GM19467 (cell line): ENCODE data around the gene TSPO.

ENCODE experiments used
- ATAC-seq: cut with Tn5 transposase; IDR thresholded peaks from one replicate; pipeline ENCODE4 v1.9.1; 2021; ENCODE audit warnings: mild to moderate bottlenecking, moderate library complexity; ENCODE audit not compliant: unreplicated experiment

TSPO gene

DNA sequence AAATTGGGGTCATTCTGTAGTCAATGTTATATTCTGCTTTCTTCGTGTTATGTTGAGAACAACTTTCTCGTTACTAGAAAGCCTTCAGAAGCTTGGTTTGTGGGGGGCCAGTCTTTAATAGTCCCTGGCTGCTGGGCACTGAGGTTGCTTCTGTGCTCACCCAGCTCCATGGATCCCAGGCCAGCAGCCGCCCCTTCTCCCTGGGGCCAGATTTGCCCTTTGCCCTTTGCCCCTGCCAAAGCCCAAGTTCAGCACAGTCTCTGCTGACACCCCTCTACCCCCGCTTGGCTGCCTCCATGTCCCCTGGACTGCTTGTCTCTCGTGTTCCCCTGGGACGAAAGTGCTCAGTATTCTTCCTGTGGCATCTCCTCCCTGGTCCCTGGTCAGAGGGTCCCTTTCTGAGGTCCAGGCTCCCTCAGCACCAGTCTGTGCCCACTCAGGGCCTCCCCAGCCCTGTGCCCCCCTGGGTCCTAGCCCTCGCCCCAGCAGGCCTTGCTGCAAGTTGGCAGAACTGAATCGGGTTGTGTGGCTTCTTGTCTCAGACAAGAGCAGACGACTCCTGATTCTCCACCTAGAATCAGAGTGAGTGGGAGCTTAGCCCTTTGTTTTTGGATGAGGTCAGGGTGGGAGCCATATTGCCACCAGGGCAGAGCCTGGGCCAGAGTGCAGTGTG, 6.7 kb downstream of the TSPO start:
- ATAC-seq = no peak

DNA sequence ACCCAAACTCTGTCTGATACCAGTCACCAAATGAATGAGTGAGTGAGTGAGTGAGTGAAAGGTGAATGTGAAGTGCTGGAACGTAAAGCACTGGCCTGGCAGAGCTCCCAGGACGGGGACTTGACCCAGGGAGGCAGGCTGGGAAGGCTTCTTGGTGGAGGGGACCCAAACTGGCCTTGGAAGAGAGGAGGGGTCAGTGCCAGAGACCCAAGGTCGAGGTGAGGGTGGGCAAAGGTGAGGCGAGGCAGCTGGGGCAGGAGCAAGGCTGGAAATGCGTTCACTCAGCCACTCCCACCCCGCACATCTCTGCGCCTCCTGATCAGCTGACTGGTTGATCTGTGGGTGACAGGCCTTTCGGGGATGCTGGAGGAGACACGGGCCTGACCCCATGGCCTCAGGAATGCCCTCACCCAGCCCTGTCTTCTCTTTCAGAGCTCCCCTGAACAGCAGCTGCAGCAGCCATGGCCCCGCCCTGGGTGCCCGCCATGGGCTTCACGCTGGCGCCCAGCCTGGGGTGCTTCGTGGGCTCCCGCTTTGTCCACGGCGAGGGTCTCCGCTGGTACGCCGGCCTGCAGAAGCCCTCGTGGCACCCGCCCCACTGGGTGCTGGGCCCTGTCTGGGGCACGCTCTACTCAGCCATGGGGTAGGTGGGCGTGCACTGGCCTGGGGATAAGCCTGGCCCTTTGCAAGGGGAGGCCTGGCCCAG, 7.6 kb downstream of the TSPO start:
- ATAC-seq = no peak

DNA sequence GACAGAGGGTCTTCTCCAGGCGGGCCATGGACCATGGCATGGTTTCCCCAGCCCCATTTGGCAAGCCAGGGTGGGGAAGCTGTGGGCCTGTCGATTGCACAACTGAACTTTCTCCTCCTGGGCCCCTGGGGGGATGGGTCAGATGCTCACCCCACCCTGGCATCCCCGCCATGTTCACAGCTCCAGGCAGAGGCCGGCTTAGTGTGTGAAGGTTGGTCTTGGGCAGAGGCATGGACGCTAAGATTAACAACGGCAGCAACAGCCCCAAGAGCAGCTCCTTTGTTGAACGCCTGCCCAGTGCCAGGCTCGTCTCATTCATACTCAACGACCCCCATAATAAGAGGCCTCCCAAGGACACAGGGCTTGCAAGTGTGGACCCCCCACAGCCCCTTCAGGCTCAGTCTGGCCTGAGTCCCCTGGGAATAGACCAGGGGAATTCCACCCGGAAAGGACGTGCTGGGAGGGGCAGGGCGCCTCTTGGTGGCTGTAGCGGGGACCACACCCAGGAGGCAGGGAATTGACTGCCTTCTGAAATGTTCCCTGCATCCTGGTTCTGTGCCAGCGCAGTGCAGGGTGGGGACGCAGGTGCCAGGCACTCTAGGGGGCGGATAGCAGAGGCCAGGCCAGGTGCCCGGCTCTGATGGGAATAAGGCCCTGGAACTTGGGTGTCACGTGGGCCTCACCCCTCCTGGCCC, 8.3 kb downstream of the TSPO start:
- ATAC-seq = no peak

DNA sequence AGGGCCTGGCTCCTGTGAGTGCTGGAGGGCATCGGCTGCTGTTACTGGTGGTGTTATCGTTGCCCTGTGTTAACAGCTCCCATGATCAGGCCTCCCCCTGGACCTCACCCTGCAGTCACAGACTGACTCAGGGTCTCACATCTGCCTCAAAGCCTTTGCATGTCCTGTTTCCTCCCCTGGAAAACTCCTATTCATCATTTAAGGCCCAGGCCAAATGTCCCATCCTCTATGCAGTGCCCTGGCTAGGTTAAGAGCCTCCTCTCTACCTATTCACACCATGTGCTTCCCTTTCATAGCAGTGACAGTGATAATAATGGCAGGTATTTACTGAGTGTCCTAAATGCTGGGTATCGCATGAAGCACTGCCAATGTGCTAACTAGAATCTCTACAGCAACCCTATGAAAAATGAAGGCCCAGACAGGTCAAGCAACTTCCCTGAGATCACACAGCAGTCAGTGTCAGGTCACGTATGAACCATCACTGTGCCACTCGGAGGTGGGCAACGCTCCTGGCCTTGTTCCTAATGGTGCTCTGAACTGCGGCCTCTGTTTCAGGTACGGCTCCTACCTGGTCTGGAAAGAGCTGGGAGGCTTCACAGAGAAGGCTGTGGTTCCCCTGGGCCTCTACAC, 9.3 kb downstream of the TSPO start:
- ATAC-seq = no peak

DNA sequence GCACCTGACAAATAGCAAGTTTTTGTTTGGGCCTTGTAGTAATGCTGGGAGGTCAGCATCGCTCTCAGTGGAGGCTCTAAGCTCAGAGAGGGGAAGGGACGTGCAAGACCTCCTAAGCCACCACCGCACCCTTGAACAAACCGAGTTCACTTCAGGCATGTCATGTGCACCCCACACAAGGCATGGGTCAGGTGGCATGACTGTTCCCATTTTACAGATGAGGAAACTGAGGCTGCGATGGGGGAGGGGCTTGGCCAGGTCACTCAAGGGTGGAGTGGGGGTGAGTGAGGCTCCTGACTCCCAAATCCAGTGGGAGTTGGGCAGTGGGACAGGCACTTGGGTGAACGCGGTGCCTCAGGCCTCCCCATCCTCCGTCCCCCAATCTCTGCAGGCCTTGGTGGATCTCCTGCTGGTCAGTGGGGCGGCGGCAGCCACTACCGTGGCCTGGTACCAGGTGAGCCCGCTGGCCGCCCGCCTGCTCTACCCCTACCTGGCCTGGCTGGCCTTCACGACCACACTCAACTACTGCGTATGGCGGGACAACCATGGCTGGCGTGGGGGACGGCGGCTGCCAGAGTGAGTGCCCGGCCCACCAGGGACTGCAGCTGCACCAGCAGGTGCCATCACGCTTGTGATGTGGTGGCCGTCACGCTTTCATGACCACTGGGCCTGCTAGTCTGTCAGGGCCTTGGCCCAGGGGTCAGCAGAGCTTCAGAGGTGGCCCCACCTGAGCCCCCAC, 11.2 kb downstream of the TSPO start:
- no peak for ATAC-seq

DNA sequence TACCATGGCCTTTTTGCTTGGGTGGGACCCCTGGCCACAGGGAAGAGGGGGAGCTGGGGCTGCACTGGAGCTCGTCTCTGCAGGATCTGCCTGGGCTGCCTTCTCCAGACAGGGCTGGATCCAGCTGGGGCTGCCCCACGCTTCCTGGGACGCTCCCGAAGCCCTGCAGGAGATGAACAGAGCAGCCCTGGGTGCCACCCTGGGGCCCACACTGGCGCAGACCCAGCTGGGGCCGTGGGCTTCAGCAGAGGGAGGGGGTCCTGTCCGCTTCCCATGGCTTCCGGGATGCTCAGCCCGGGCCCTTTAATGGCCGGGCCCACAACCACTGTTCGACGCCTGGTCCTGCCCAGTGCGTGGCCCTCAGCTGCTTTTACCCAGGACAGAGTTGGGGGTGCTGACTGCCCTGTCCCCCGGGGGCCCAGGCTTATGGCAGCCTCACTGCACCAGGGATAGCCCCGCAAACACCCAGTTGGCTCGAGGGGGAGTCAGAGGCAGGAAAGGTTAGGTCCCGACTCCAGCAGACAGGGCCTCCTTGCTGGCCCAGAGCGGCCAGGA, 12.0 kb downstream of the TSPO start:
- no peak for ATAC-seq

DNA sequence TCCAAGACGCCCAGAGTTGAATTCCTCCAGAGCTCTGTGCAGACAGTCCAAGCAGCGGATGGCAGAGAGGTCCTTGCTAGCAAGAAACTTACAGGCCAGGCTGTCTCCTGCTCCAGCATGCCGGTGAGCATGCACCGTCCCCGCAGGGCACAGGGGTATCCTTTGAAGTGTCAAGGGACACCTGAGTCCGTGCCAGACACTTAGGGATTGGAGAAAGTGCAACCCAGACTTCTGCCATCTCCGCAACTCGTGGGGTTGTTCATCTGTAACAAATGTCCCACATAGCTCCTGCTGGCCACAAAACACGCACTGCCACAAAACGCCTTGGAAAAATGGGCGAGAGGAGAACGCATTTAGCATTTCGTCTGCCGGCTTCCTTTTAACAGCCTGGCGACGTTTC, 13.3 kb downstream of the TSPO start:
- ATAC-seq = no peak

DNA sequence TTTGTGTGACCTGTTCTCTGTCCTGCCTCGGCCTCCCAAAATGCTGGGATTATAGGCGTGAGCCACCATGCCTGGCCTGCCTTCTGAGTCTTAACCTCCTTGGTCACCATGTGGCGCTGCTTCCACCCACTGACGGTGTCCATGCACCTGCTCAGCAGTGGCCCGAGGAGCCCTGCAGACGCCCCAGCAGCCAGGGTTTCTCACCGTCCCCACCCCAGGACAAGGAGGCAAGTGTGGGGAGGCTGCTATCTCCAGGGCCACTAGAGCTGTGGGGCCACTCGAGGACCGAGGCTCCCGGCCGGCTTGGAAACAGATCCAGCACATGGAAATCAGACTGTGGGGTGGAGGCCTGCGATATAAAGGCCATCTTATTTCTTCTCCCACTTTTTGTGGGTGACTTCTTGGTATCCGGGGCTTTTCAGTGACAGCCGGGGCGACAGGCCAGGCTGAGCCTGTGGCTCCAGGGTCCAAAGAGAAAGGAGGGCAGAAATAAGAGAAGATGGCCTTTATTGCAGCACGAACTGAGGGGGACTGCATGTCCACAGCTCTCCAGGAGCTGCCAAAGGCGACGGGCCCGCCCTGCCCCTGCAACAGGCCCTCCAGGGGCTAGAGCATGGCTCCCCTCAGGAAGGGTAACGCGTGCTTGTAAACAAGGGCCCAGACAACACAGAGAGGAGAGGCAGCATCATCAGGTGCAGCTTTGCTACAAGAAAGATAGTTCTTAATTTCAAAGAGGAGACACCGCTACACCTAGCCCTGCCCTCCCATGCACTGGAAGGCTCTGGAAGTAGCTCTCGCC, 15.0 kb downstream of the TSPO start:
- ATAC-seq = no peak

DNA sequence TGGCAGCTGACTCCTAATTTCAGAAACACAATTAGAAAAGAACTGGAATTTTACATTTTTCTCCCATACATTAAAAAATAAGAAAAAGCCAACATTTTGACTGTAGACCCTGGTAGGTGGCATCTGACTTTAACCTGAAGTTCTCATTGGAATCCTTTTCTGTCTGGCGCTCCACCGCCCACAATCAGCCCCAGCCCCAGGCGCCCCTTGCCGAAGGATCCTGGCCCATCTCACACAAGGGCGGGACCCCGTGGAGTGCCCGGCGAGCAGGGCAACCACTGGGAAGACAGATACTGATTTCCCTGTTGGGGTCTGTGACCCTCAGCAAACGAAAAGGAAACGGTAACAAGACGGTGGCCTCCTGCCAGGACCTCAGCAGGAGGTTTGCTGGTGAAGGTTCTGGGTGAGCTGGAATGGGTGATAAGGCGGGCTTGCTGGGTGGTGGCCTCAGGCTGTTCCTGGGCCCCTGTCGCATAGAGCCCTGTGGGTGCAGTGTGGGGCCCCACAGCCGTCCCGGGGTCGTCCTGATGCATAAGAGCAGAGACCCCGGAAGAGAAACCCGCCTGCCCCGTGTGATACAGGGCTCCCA, 15.7 kb downstream of the TSPO start:
- ATAC-seq = no peak

DNA sequence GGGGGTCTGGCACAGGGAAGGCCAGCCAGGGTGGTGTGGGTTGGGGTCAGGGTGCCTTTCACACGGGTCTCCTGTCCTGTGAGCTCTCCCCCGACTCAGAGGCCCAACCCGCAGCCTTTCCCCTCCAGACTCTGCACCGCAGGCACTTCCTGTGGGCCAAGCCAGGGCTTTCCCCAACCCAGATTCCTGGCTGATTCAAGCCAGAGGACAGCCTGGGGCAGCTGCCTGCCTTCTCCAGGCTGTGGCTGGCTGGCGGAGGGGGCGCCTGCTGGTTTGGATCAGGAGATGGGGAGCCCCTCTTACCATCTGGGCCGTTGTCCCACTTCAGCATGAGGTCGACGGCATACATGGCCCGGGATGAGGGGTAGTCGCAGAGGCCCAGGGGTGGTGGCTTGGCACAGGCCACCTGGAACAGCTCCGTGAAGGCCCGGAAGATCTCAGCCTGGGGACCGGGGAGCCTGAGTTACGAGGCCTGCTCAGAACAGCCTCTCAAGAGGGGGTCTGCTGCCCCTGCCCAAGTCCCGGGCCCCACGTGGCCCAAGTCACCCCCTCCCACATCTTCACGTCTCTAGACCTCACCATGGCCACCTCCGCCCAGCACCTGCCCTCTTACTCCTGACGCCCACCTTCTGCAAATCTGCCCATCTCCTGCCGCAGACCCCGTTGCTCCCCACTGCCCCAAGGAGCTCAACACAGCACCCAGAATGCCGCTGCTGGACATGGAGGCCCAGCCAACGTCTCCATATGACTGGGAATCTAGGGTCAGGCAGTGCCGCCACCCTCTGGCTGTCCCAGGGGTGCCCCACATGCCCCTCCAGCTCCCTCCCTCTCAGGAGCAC, 17.3 kb downstream of the TSPO start:
- ATAC-seq = no peak

DNA sequence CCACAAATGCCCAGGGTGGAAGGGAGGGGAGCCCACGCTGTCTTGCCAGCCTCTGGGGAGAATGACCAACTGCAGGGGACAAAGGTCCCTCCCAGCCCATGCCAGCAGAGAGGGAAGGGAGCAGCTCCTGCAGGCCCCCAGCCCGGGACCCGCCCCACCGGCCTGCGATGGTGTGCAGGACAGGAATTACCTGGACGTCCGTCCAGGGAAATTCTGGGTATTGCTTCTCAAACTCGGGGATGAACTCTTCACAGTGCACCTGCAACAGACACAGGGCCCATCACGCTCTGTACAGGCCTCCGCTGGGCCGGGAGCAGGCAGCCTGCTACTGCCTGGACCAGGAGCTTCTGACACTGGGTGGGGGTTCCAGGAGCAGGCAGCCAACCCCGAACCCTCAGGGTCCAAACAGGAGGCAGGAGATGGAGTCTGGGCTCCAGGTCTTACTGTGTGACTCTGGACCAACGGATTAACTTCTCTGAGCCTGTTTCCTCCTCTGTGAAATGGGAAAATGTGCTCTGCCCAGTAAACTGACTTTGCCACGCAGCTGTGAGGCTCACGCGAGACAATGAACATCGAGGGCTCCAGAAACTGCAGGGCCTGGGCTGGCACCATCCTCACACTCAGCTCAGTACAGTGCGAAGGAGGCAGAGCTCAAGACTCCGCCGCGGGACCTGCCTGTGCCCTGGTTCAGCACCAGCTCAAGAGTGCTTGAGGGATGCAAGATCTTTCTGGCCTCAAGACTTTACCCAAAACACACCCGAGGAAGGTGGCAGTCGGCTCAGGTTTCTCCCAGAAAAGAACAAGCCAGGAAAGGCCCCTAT, 18.2 kb downstream of the TSPO start:
- no peak for ATAC-seq

DNA sequence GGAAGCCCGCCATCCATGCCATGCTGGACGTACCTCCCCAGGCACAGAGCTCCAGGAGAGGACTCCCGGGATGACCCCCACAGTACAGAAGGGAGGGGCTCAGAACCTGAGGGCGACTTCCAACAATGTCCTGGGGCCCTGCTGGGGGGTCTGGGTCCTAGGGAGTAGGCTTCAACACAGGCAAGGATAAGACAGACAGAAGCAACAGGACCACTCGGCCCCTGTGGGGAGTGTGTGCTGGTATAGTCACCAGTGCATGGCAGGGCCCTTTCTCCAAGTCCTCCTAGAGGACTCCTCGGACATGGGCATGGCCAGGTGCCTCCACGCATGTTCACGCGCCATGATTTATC, 18.7 kb downstream of the TSPO start:
- ATAC-seq = no peak

DNA sequence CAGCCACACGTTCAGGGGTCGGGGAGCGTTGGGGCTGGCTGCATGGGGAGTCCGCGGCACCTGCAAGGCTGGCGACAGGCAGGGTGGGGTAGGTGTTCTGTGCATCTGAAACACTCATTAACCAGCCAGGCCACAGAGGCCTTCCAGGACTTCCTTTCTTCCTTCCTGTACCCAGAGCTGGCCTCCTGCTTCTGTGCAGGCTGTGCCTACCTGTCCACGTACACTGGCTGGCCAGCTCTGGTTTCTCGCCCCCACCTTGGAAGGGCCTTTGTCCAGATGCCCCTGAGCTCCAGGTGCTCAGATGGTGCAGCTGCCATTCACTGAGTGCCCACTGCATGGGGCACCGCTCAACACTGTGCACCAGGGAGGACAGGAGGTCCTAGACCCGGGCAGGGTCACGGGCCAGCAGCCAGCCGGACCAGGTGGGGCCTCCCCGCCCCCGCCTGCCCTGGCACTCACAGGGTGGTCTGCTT, 19.7 kb downstream of the TSPO start:
- ATAC-seq = no peak

DNA sequence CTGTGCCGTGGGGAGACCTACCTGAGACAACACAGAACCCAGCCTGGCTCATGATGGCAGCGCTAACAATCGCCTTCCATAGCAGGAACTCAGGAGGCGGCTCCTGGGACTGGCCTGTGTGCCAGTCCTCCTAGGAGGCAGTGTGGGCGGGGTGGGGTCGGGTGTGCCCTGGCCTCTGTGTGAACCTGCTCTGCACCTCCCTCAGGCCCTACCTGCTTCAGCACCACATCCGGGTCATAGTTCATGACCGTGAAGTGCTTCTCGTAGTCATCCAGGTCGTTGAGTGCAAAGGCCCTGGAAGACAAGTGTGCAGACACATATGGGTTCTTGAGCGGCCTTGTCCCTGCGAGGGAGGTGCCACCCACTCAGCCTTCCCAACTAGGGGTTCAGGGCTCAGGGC, 20.2 kb downstream of the TSPO start:
- no peak for ATAC-seq

DNA sequence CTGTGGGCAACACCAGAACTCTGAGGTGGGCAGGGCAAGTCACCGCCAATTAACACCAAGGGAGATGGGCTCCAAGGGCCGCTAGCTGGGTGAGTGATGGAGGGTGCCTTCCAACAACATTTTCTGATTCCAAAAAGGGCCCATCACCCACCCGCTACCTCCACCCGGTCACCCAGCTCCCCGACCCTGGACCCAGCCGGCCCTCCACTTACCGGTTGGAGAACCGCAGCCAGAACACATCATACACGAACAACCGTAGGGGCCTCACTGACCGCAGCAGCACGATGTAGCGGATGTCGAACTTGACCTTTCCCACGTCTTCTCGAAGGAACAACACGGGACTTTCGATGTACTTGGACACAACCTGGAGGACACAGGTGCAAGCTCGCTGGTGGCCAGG, 20.8 kb downstream of the TSPO start:
- ATAC-seq = no peak

DNA sequence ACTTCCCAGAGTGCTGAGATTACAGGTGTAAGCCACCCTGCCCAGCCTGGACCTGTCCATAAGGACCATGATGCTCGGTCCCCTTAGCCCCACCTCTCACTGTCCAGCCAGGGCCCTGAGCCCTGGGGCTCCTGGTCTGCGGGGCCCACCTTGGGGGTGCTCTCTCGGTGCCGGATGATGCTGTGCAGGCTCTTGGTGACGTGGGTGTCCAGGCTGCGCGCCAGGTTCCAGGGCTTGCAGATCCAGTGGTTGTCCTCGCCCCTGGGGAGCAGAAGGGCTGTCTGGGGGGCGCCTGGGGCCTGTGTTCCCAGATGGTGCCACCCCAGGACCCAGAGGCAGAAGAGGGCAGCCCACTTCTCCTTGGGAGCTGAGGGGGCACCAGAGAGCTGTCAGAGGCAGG, 22.2 kb downstream of the TSPO start:
- no peak for ATAC-seq

DNA sequence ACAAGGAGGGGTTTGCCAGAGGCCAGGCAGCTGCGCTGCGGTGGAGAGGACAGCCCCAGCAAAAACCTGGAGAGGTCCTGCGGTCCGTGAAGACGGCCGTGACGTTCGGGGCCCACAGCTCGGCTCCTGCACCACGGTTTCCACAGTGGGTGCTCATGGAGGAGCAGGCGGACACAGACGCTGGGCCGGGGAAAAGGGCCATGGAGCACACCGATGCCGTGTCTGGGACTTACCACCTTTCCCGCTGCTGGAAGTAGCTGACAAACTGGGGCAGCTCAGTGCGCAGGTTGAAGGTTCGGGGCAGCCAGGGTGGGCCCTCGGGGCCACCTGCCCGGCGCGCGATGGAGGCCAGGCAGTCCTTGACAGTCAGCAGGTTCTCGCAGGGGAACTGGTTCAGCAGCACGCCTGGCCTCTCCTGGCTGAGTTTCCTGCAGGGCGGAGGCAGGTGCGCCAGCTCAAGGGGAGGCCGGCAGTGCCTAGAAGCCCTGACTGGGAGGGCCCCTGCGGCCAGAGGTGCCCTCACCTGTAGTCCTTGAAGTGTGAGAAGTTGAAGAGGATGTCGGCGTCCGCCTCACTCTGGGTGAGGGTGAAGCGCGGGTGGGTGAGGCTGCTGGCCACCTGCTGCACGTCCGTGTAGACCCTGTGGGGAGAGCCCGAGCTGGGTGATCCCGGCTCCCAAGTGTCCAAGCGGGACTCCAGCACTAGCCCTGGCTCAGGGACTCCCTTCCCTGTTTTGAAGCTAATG, 22.8 kb downstream of the TSPO start:
- no peak for ATAC-seq
